Stimulated activated CD4-positive, alpha-beta T cell treated with anti-CD3 and anti-CD28 coated beads, Interleukin-12 subunit alpha, Interleukin-12 subunit beta, amount 100 ng/mL, for 4 hours (primary cell): Measurements from ENCODE around the gene KLK12.

Experiments
- DNase-seq: peaks from one replicate; pipeline ENCODE4 v3.0.0-alpha.2; 2020

Gene KLK12

DNA sequence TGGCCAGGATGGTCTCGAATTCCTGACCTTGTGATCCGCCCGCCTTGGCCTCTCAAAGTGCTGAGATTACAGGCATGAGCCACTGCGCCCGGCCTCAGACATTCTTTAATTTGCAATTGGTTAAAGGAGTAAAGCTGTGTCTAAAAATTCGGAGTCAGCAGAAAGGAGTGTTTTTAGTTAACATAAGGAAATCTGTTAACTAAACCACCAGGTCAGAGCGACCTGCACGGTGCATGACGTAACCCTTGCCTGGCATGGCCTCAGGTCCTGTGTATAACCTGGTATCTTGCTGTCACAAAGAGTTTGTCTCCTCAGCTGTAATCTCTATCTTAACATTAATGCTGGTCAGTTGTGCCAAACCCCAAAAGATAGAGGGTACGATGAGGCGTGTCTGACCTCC lies 9.5 kb upstream of the KLK12 start:
- DNase-seq, result no peak

DNA sequence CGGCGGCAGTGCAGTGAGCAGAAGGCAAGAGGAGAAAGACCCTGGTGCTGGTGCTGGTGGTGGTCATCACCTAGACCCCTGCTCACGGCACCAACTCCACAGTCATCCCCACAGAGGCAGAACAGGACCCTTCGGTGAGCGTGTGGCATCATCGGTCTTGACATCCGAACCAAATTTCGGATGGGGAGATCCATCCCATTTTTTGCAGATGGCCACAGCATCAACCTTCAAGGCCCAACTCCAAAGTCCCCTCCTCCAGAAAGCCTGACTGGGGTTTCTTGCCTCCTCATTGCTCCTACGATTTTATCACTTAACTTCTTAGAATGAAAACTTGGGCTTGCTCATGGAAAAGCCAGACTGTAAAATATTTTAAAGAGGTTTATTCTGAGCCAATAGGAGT lies 8.7 kb upstream of the KLK12 start:
- no peak for DNase-seq

DNA sequence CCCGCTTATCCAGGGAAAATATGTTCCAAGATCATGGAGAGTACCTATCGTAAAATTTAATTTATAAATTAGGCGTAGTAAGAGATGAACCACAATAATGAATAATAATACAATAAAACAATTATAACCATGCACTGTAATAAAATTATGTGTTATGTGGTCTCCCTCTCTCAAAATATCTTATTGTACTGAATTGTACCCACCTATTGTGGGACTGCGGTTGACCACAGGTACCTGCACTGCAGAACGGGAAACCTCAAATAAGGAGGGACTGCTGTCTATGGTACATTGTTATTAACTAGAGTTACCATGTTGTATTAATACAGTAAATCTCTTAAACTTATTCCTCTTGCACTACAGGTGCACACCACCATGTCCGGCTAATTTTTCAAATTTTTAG lies 5.3 kb upstream of the KLK12 start:
- DNase-seq, result no peak

DNA sequence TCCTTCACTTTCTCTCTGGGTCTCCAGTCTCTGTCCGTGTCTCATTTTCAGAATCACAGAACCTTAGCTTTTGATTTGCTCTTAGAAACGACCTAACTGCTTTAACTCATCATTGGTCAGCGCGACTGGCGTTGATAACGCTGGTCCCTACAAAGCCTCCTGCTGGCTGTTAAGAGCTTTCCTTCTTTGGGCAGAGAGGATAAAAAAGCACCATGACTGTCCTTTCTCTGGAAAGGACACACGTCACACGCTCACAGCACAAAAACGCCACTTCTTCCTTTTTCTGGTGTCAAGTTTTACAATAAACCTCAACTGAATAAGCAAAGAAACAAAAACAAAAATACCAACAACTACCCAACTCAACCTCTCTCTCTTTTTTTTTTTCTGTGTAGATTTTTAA lies 1.7 kb upstream of the KLK12 start:
- no peak for DNase-seq

DNA sequence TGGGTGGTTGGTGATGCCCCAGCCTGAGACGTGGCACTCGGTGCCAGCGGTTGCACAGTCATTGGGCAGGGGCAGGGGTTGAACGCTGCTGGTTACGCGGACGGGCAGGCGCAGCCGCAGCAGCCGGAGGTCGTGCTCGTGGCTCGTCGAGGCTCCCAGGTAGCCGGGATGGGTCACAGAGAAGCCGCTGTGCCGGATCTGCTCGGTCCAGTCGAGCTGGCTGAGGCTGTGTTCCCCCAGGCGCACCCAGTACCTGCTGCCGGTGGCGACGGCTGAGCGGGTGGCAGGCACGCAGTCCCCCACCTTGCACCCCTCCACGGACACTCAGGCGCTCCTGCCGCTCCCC lies 2.9 kb downstream of the KLK12 start:
- no peak for DNase-seq

DNA sequence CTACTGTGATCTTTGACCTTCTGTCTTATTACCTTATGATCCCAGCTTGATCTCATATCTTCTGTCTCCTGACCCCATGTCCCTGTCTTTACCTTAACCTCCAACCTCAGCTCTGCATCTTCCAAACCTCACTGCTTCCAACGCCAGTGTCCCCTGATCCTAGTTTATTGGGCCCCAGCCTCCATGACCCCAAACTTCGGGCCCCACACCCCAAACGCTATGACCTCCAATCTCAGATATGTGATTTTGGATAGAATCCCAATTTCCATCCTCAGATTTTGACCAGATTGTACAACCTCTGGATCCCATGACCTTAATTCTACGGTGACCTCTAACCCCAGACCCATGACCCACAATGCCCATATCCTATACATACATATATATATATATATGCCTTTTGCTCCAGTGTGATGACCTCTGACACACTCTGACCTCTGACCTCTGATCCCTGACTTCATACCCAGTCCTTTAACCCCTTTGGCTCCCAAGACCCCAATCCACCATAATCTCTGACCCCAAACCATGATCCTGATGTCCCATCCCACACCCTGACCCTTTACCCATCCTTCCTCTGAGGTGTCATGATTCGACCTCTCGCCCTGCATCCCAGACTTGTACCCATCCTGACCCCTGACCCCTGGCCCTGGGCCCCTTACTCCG lies 3.5 kb downstream of the KLK12 start:
- DNase-seq, result no peak

DNA sequence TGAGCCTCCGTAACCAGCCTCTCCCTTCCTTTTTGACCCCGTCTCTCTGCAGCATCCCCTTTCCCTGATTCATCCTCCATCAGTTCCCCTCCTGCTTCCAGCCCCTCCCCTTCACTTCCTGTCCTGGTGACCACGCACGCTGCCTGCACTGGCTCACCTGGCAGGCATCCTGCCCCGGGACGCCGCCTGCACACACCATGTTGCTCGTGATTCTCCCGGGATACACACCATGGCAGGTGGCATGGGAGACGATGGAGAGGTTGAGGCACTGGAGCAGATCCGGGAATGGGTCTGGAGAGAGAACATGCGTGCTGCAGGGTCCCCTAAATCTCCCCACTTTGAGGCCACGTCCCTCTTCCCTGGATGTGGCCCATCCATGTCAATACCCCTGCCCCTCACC lies 4.2 kb downstream of the KLK12 start:
- no peak for DNase-seq

DNA sequence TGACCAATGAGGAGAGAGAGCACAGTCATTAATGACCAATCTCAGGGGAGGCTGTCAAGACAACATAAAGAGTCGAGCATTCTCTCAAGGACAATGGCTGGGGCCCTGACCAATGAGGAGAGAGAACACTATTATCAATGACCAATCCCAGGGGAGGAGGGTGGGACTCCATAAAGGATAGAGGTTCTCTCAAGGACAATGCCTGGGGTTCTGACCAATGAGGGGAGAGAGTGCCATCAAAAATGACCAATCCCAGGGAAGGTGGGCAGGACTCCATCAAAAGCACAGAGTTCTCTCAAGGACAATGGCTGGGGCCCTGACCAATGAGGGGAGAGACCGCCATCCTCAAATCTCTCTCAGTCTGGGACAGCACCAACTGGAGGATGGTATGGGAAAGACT lies 5.1 kb downstream of the KLK12 start:
- no peak for DNase-seq

DNA sequence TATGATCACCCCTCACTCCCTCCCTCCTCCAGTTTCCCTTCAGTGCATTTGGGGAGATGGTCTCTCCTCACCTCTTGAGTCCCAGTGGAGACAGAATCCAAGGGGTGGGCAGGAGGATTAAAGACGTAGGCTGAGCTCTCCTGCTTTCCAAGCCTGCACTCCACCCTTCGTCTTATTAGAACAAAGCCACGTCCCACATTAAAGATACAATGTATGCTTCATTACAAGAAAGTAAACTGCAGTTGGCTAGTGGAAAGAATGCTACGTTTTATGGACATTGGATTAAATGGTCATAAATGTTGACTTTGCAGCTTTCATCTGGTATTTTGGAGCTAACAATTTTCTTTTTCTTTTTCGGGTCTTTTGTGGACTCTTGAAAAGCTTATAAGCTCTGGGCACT lies 6.9 kb downstream of the KLK12 start:
- DNase-seq, result no peak

DNA sequence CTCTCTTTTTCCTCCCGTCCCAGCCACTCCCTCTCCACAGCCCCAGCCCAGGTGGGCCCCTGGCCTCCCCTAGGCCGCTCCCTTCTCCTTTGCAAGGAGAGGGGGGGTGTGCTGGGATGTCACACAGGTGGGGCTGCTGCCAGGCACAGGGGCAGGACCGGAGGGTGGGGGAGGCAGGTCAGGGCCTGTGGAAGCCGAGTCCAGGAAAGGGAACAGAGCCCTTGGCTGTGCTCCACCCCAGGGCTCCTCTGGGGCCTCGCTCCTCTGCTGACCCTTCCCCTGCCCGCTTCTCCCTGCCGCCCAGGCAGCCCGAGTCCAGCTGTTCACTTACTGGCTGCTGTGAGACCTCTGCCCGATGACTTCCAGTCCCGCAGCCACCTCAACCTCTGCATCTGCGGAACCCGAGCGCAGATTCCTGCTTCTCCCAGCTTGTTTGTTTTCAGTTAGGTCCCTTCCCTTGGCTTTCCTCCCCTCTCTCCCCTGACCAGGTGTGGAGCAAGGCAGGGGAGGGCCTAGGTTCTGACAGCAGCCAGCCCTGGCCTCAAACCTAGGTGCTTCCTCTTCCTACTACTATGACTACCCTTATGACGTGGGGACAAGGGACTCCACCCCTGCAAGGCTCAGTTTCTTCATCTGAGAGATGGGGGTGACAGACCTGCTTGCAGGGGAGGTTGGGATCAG lies 7.5 kb downstream of the KLK12 start:
- no peak for DNase-seq

DNA sequence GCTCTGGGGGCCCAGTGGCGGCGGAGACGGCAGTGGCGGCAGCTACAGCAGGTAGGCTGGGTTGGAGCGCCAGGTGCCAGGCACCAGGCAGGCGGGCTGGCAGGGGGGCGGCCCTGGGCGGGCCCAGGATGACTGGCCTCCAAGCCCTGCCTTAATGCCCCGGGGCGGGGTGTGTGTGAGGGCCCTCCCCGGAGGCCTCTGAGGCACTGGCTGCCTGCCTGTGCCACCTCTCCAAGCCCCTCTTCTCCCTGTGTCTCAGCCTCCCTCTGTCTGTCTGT lies 8.3 kb downstream of the KLK12 start, which contains the start of gene KLK11:
KLK11 (minus strand) TSS at position 63 of the 278 bp plus-strand sequence. CDS start 985 bp downstream, outside the sequence.
- no peak for DNase-seq

DNA sequence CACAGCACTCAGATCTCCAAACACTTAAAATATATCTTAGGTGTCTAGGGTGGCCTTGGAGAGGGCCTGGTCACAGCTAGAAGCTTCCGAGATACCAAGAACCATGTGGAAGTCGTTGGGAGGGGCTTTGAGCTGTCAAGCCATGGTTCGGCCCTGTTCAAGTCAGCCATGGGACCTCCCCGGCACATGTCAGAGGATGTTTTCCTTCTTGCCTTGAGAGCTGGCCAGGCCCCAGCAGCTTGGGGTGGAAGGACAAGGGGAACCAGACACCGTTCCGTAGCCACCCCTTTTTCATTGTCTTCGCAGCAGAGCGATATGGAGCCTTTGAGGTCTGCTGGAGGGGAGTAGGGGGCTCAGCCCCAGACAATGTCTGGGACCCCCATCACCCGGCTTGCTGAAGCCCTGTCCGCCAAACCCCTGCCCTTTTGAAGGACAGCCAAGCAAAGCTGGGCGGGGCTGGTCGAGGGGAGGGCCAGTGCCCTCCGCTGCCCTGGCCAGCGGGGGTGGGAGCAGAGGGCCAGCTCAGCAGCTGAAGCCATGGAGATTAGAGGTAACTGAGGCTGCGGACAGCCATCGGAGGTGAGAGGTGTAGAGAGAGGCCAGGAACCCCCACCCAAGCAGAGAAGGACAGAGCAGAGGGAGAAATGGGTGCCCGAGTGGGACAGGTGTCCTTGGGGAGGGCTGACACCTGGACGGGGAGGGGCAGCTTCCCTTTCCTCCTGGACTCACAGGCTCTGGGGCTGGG lies 8.8 kb downstream of the KLK12 start:
- DNase-seq, result no peak

DNA sequence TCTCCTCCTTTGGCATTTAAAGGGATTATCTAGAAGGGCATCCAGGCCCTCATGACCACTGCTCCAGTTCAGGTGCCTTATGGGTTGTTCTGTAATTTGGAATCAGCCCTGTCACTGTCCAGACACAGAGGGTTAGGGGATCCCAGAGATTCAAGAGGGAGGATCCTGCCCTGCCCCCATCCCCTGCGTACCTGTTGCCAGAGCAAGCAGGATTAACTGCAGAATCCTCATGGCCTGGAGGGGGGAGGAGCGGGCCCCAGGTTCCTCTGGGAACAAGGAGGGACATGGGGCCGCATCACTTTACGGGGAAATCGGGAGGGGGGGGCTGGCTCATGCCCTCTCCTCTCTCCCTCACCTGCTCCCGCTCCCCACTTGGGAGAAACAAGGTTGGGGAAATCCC lies 9.4 kb downstream of the KLK12 start:
- DNase-seq, result no peak

DNA sequence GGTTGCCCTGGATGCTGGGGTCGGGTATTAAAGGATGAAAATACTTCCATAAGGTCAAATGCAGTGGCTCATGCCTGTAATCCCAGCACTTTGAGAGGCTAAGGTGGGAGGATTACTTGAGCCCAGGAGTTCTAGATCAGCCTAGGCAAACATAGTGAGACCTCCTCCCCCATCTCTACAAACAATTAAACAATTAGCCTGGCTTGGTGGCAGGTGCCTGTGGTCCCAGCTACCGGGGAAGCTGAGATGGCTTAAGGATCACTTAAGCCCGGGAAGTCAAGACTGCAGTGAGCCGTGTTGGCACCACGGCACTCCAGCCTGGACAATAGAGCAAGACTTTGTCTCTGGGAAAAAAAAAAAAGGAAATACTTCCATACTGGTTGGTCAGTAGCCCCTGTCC lies 9.9 kb downstream of the KLK12 start:
- no peak for DNase-seq

DNA sequence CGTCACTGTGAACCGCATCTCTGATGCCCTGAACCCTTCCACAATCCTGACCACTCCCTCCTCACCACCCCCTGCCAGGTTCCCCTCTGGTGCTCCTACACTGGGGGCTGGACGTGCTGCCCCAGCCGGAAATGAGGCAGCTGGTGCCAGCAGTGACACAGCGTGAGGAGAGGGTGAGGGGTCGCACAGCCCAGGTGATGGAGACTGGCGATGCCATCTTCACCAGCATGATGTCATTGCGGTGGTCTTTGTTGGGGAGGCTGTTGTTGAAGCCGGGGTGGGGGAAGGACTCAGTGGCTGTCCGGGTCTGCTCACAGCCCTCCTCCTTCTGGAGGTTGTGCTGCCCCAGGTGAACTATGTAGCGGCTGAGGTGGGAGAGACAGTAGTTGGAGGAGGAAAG lies 10.9 kb downstream of the KLK12 start:
- DNase-seq, result no peak

DNA sequence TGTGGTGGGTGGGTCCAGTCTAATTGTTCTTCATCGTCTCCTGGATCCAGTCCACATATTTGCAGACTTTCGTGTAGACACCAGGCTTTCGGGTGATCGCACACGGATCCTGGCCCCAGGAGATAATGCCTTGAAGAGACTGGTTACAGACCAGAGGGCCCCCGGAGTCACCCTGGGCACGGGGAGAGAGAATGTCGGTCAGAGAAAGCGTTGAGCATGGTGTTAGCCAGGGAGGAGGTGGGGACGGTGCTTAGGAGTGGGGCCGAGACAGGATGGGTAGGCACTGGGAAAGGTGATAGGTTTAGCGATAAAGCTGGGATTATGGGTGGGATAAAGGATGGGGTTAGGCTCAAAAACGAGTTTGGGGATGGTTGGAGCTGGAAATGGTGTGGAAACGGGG lies 12.3 kb downstream of the KLK12 start:
- DNase-seq, result no peak

DNA sequence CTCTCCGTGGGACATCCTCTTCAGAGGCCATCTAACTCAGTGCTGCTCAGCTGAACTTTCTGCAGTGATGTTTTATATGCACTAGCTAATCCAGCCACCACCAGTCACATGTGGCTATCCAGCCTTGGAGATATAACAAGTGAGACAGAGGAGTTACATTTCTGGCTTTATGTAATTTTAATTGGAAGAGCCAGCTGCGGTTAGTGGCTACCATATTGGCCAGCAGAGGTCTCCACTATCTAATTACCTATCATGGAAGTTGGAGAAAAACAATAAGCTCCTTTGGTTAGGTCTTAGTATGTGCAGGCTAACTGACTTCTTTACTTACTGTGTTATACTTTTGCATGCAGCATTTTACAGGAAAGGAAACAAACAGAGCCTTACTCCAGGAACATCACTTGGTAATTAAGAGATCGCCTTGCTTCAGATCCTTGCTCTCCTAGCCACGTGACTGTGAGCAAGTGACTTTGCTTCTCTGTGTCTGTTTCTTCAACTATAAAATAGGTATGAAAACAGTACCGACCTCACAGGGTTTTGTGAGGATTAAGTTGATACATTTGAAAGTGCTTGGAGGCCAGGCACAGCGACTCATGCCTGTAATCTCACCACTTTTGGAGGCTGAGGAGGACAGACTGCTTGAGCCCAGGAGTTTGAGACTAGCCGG lies 13.7 kb downstream of the KLK12 start:
- DNase-seq, result no peak

DNA sequence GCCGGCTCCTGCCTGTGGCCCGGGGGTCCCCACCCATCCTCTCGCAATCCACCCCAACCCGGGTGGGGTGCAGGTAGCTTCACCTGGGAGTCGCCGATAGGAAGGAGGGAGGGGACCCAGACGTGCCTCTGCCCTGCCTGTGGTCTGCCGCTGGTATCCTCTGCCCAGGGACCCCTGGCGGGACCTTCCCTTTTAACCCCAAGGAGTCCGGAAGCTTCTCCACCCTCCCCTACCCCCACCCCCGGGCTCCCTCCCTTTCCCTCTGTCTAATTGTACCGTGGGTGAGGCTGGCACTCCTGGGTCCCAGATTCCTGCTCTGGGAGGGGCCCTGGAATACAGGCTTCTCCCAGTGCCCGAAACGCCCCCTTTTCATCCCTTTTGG lies 15.3 kb downstream of the KLK12 start, which contains the start of gene KLK10:
KLK10 (minus strand) TSS at position 166 of the 382 bp plus-strand sequence. CDS start 579 bp downstream, outside the sequence.
- no peak for DNase-seq

DNA sequence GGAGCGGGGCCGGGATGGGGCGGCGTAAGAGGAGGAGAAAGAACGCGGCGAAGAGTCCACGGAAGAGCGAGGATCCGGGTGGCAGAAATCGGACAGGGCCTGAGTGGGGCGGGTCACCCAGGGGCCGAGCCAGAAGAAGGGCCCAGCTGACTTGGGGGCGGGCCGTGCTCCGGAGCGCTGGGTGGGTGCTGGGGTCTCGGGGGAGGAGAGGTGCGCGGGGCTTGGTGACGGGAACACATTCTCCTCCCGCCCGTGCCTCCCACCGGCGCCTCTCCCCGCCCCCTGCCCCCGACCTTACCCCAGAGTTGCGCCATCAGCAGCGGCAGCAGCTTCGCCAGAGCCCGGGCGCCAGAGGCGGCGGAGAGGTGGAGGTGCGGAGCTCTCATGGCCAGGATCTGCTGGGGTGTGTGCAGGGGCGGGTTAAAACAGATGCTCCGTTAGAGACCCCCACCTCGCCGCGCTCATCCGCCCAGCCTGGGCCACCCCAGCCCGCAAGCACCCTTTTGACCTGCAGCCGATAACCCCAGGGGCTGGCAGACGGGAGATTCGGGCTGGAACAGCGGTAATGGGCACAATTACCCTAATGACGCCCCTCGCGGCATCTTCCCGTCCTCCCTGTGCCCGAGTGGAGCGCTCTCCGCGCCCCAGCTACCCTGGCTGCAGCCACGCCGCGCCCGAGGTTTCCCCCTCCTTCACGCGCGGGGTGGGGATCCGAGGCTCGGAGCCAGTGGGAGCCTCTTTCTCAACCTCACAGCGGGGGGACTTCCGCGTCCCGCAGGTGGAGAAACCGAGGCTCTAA lies 15.9 kb downstream of the KLK12 start:
- DNase-seq, result no peak

DNA sequence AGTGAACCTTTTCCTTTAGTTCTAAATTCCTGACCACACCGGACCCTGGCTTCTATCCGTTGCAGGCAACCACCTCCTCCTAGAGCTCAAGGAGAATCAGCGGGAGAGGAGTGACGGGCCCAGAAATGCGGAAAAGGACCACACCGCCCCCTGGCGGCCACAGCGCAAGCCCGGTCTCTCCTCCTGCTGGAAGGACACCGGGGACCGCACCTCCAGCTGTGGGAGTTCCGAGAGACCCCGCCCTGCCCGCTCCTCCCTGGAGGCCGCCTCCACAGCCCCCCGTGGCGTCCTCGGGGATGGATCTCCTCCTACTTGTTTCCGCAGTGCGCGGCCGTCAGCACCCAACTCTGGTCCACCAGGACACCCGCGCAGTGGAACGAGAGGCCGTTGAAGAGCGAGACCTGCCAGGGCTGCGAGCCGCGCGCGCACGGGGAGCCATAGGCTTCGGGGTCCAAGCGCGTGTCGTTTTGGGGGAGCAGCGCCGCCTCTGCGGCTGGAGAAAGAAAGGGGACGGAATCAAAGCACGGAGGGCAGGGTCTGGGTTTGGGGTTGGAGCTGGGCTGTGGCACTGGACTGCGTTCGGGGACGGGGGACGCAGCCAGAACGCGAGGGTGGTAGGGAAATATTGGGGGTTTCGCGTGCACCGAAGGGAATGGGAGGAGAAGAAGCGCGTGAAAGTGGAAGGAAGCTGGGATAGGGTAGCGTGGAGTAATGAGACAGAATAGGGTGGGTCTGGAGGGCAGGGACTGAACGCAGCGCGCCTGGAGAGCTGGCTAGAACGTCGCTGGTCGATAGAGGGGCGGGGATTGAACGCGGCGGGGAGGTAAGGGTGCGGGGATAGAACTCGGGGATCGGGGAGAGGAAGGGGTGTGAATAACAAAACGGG lies 17.8 kb downstream of the KLK12 start:
- DNase-seq, result peak; percentile 69

DNA sequence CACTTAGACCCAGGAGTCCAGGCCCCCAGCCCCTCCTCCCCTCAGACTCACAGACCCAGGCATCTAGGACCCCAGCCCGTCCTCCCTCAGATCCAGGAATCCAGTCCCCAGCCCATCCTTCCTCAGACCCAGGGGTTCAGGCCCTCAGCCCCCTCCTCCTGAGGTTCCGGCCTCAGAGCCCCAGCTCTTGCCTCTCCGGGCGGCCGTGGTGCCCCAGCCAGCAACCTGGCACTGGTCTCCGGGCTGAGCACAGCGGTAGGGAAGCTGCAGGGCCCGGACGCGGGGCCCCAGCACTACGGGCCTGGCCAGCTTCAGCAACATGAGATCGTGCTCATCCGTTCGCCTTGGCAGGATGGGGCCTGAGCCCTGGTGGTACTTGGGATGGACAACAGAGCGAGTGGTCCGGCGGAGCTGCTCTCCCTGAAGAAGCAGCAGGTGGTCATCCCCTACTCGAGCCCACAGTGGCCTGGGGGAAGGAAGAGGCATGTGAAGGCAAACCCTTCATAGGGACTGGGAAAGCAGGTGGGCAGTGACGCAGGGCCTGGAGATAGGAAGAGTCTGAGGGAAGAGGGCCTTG lies 19.0 kb downstream of the KLK12 start:
- DNase-seq, result no peak

DNA sequence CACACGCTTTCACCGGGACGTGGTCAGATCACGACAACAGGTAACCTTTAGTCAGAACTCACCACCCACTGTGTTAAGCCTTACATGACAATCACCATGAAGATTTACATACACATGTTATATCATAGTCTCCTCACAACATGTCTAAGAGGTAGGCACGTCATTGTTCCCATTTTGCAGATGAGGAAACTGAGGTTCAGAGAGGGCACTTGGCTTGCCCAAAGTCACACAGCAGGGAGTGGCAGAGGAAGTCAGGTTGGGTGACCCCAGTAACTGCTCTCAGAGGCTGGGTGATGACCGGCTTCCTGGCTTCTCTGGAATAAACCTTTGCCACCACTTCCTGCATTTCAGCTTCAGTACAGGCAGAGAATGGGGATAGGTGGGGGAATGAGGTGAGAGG lies 20.6 kb downstream of the KLK12 start:
- no peak for DNase-seq
